Neural cell (in vitro differentiated cells): ENCODE measurements around the gene CYP4B1. TPM values are rescaled to one million over a fixed set of nuclear protein-coding genes. Genes with fewer than 3 reads are reported as not detected.

Source experiments
- H2AFZ ChIP-seq: fragments of 200-600, 300-800 bp; sonication (generic), shearing (Covaris generic); 2 replicates; pipeline ENCODE4 v1.6.0; 2014; ENCODE audit warnings: low read depth, mild to moderate bottlenecking, antibody characterized with exemption, low read length, moderate library complexity
- H3F3A ChIP-seq: fragments of 200-600 bp; shearing (Covaris generic); 2 replicates; pipeline ENCODE4 v1.6.1; 2016; ENCODE audit warnings: mild to moderate bottlenecking, moderate library complexity, mixed read lengths, antibody characterized with exemption, low read length; ENCODE audit not compliant: insufficient read depth, poor library complexity, severe bottlenecking
- H3K27ac ChIP-seq: fragments of 200-600, 300-800 bp; sonication (generic), shearing (Covaris generic); 2 replicates; pipeline ENCODE4 v1.5.1; 2014; ENCODE audit warnings: mild to moderate bottlenecking, low read length, moderate library complexity
- H3K27me3 ChIP-seq: fragments of 300-800, 200-600 bp; sonication (generic), shearing (Covaris generic); 2 replicates; pipeline ENCODE4 v1.6.0; 2014; ENCODE audit warnings: mild to moderate bottlenecking, low read depth, low read length, moderate library complexity; ENCODE audit not compliant: insufficient read depth
- H3K36me3 ChIP-seq: fragments of 300-800, 200-600 bp; sonication (generic), shearing (Covaris generic); 2 replicates; pipeline ENCODE4 v1.5.1; 2014; ENCODE audit warnings: mild to moderate bottlenecking, antibody characterized with exemption, low read length, moderate library complexity; ENCODE audit not compliant: insufficient read depth
- H3K4me2 ChIP-seq: fragments of 300-800, 200-600 bp; sonication (generic), shearing (Covaris generic); 2 replicates; pipeline ENCODE4 v1.6.0; 2014; ENCODE audit warnings: mild to moderate bottlenecking, low read length
- H3K4me3 ChIP-seq: fragments of 300-800, 200-600 bp; sonication (generic), shearing (Covaris generic); 2 replicates; pipeline ENCODE4 v1.5.1; 2014; ENCODE audit warnings: mild to moderate bottlenecking, low read length, moderate library complexity
- H3K79me2 ChIP-seq: fragments of 200-600 bp; shearing (Covaris generic); replicated peaks from 2 replicates; pipeline ENCODE4 v1.6.0; 2014; ENCODE audit warnings: mild to moderate bottlenecking, low read length, moderate library complexity; ENCODE audit not compliant: insufficient read depth
- H3K9ac ChIP-seq: fragments of 300-800, 200-600 bp; sonication (generic), shearing (Covaris generic); 2 replicates; pipeline ENCODE4 v1.6.1; 2016; ENCODE audit warnings: mild to moderate bottlenecking, low read length, mixed read lengths
- H3K9me2 ChIP-seq: fragments of 200-600 bp; shearing (Covaris generic); 2 replicates; pipeline ENCODE4 v1.6.1; 2016; ENCODE audit warnings: mild to moderate bottlenecking, low read length, mixed read lengths; ENCODE audit not compliant: insufficient read depth
- H3K9me3 ChIP-seq: fragments of 200-600, 300-800 bp; sonication (generic), shearing (Covaris generic); 2 replicates; pipeline ENCODE4 v1.6.1; 2016; ENCODE audit warnings: mild to moderate bottlenecking, mixed run types, low read length, moderate library complexity, mixed read lengths
- H4K20me1 ChIP-seq: fragments of 200-600 bp; shearing (Covaris generic); 2 replicates; pipeline ENCODE4 v1.6.1; 2016; ENCODE audit warnings: mild to moderate bottlenecking, mixed run types; ENCODE audit not compliant: insufficient read depth
- EP300 ChIP-seq: fragments of 450-650 bp; conservative IDR thresholded peaks from 2 replicates; pipeline ENCODE4 v1.6.1; 2014; ENCODE audit warnings: antibody characterized with exemption, mild to moderate bottlenecking, moderate library complexity; ENCODE audit not compliant: poor library complexity, severe bottlenecking
- EZH2 ChIP-seq: fragments of 200-600, 300-800 bp; shearing (Covaris generic), sonication (generic); IDR thresholded peaks from 2 replicates; pipeline ENCODE4 v1.6.1; 2014; ENCODE audit warnings: antibody characterized with exemption, low read length, borderline replicate concordance, mild to moderate bottlenecking; ENCODE audit not compliant: insufficient read depth, poor library complexity, severe bottlenecking
- MXI1 ChIP-seq: fragments of 450-650 bp; conservative IDR thresholded peaks from 2 replicates; pipeline ENCODE4 v1.6.1; 2014; ENCODE audit warnings: antibody characterized with exemption, mild to moderate bottlenecking; ENCODE audit not compliant: poor library complexity, severe bottlenecking
- POLR2AphosphoS5 ChIP-seq: IDR thresholded peaks from 2 replicates; pipeline ENCODE4 v1.6.1; 2012
- RAD21 ChIP-seq: fragments of 450-650 bp; conservative IDR thresholded peaks from 2 replicates; pipeline ENCODE4 v1.6.1; 2014; ENCODE audit warnings: antibody characterized with exemption, mild to moderate bottlenecking, moderate library complexity
- SMC3 ChIP-seq: fragments of 450-650 bp; conservative IDR thresholded peaks from 2 replicates; pipeline ENCODE4 v1.6.1; 2014; ENCODE audit warnings: antibody characterized with exemption, mild to moderate bottlenecking, moderate library complexity; ENCODE audit not compliant: poor library complexity
- TAF1 ChIP-seq: IDR thresholded peaks from 2 replicates; pipeline ENCODE4 v1.6.1; 2012; ENCODE audit warnings: low read depth
- polyA plus RNA-seq: library from polyadenylated mRNA; depleted of rRNA; stranded (reverse); fragments of >200 nt; gene quantifications from 2 replicates; pipeline ENCODE4 v1.2.3, GENCODE V29; 2014
- TF ChIP-seq, protein P1 (sequence below): fragments of 450-650 bp; IDR thresholded peaks from 2 replicates; pipeline ENCODE4 v1.5.1; 2014; ENCODE audit warnings: antibody characterized with exemption, mild to moderate bottlenecking, moderate library complexity; ENCODE audit not compliant: poor library complexity, severe bottlenecking
- TF ChIP-seq, protein P2 (sequence below): IDR thresholded peaks from 2 replicates; pipeline ENCODE4 v1.6.1; 2012; ENCODE audit warnings: borderline replicate concordance

Gene CYP4B1
- polyA plus RNA-seq, 1 donor from 2014 or later = not detected

DNA sequence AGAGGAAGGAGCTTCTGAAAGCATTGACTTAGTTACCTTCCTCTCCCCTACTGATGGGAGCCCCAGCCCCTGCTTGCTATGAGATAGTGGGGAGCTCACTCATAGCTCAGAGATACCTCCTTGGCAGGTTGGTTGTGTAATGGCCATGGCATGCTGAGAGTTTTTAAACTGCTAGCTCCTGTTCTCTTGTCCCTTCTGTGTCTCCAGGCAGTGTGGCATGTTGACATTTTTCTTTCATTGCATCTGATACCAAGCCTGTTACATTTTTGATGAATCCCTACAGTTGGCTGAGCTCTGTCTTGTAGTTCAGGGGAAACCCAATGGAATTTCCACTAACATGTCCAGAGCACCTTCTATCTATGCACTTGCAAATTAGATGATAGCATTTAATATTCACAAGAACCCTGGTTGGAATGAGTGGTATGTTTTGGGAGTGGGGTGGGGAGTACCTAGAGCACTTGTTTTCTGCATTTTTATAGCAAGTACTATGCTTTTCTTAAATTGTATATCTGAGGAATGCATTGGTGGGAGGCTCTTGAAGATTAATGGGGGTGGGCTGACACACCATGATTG lies 40.8 kb upstream of the CYP4B1 start:
- H3K4me3 ChIP-seq = no peak overlapping the region
- H3K9me3 ChIP-seq = no peaks in the 10 kb centered on the region
- H3K36me3 ChIP-seq = no peaks in the 10 kb centered on the region
- H3K9me2 ChIP-seq = no peaks in the 10 kb centered on the region
- no peak overlapping the region for H2AFZ ChIP-seq
- H3K79me2 ChIP-seq = no peaks in the 10 kb centered on the region
- no peak overlapping the region for H3K27ac ChIP-seq
- H4K20me1 ChIP-seq = no peaks in the 10 kb centered on the region
- no peak overlapping the region for H3K4me2 ChIP-seq
- H3K9ac ChIP-seq = no peak overlapping the region
- no peaks in the 10 kb centered on the region for H3K27me3 ChIP-seq
- no peak for TF ChIP-seq SMC3
- TF ChIP-seq, protein P1, sequence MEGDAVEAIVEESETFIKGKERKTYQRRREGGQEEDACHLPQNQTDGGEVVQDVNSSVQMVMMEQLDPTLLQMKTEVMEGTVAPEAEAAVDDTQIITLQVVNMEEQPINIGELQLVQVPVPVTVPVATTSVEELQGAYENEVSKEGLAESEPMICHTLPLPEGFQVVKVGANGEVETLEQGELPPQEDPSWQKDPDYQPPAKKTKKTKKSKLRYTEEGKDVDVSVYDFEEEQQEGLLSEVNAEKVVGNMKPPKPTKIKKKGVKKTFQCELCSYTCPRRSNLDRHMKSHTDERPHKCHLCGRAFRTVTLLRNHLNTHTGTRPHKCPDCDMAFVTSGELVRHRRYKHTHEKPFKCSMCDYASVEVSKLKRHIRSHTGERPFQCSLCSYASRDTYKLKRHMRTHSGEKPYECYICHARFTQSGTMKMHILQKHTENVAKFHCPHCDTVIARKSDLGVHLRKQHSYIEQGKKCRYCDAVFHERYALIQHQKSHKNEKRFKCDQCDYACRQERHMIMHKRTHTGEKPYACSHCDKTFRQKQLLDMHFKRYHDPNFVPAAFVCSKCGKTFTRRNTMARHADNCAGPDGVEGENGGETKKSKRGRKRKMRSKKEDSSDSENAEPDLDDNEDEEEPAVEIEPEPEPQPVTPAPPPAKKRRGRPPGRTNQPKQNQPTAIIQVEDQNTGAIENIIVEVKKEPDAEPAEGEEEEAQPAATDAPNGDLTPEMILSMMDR = no peak
- no peak for TF ChIP-seq MXI1
- no peaks in the 10 kb centered on the region for H3F3A ChIP-seq

DNA sequence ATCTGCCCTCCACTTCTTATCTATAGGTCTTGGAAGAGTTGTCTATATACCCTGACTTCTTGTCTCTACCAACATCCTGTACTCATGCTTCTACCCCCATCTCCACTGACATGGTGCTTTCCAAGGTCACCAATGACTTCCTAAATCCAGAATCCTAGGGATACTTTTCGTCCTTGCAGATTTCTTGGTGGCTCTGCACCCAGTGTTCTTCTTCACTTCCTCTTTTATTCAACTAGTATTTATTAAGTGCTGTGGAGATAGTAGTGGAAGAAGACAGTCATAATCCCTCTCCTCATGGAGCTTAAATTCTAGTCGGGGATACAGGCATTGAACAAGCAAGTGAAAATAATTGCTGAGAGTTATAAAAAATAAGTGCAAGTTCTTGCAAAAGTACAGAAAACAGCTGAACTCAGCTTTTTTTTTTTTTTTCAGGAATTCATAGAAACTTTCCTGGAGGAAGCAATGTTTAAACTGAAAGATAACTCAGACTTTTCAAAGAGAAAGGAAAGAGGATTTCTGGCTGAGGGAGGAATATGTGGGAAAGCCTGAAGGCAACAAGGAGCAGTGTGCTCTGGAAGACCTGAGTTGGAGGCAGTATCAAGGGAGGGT lies 38.2 kb upstream of the CYP4B1 start:
- no peak overlapping the region for H3K4me2 ChIP-seq
- no peak overlapping the region for H3K9ac ChIP-seq
- H3K9me3 ChIP-seq = no peaks in the 10 kb centered on the region
- no peak overlapping the region for H3K27ac ChIP-seq
- no peaks in the 10 kb centered on the region for H3F3A ChIP-seq
- H3K27me3 ChIP-seq = no peaks in the 10 kb centered on the region
- no peaks in the 10 kb centered on the region for H3K79me2 ChIP-seq
- H3K4me3 ChIP-seq = no peak overlapping the region
- no peak overlapping the region for H2AFZ ChIP-seq
- no peak for TF ChIP-seq MXI1
- TF ChIP-seq, protein P1 = no peak
- TF ChIP-seq EZH2 = no peak
- no peak for TF ChIP-seq POLR2AphosphoS5
- no peak for TF ChIP-seq SMC3
- TF ChIP-seq TAF1 = no peak
- TF ChIP-seq EP300 = no peak
- TF ChIP-seq, protein P2, sequence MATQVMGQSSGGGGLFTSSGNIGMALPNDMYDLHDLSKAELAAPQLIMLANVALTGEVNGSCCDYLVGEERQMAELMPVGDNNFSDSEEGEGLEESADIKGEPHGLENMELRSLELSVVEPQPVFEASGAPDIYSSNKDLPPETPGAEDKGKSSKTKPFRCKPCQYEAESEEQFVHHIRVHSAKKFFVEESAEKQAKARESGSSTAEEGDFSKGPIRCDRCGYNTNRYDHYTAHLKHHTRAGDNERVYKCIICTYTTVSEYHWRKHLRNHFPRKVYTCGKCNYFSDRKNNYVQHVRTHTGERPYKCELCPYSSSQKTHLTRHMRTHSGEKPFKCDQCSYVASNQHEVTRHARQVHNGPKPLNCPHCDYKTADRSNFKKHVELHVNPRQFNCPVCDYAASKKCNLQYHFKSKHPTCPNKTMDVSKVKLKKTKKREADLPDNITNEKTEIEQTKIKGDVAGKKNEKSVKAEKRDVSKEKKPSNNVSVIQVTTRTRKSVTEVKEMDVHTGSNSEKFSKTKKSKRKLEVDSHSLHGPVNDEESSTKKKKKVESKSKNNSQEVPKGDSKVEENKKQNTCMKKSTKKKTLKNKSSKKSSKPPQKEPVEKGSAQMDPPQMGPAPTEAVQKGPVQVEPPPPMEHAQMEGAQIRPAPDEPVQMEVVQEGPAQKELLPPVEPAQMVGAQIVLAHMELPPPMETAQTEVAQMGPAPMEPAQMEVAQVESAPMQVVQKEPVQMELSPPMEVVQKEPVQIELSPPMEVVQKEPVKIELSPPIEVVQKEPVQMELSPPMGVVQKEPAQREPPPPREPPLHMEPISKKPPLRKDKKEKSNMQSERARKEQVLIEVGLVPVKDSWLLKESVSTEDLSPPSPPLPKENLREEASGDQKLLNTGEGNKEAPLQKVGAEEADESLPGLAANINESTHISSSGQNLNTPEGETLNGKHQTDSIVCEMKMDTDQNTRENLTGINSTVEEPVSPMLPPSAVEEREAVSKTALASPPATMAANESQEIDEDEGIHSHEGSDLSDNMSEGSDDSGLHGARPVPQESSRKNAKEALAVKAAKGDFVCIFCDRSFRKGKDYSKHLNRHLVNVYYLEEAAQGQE = no peak
- TF ChIP-seq RAD21 = no peak
- no peaks in the 10 kb centered on the region for H4K20me1 ChIP-seq
- no peaks in the 10 kb centered on the region for H3K36me3 ChIP-seq
- H3K9me2 ChIP-seq = no peaks in the 10 kb centered on the region
